ENCODE data around the gene RFWD3.
"Not testable (repeated sequence)": the region's sequence is repeated elsewhere in the genome, so short reads cannot be mapped to it uniquely, and the experiment has no call there.

The RFWD3 gene

DNA sequence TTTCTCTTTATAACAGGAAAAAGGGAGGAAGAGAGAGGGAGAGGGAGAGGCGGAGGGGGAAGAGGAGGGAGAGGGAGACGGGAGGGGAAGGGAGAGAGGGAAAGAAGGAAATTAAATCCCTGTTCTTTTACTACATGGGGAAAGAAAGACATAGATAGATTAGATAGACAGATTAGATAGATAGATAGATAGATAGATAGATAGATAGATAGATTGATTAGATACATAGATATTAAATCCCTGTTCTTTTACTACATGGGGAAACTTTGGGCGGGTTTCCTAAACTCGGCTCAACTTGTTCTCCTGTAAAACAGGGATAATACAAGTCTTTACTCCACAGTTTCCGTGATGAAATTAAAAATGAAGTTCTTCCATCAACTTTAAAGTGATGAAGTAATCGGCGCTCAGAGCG, 661 bp downstream of the RFWD3 start:
- DNase-seq (ENCODE audit: low read depth) = no peak

DNA sequence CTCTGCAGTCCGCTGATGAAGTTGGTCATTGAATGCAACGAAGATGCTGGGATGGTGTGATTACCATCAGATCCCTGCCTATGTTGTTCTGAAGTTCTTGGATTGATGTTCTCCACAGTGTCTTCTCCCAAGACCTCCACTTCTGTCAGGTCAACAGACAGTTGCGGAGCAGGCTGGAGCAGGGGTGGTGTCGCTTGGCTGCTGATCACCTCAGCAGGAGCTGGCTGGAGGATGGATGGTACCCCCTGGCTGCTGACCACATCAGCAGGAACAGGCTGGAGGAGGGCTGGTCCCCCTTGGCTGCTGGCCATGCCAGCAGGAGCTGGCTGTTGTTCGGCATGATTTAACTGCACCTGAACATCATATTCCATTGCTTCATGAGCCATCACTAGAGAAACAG, 5.6 kb downstream of the RFWD3 start:
- DNase-seq (ENCODE audit: low read depth) = no peak

DNA sequence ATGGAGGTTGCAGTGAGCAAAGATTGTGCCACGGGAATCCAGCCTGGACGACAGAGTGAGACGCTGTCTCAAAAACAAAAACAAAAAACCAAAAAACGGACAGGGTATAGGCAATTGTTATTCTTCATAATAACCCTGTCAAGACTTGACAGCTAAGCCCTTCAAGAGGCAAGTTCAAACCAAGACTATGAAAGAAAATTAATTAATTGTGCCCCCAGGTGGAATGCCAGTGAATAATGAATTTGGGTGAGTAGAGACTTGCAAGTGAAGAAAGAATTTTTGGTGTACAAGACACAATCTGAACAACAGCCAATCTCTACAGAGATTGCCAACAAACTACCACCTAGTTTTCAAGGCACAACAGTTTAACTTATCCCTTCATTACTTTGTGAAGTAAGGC, 6.3 kb downstream of the RFWD3 start:
- DNase-seq (ENCODE audit: low read depth) = no peak

DNA sequence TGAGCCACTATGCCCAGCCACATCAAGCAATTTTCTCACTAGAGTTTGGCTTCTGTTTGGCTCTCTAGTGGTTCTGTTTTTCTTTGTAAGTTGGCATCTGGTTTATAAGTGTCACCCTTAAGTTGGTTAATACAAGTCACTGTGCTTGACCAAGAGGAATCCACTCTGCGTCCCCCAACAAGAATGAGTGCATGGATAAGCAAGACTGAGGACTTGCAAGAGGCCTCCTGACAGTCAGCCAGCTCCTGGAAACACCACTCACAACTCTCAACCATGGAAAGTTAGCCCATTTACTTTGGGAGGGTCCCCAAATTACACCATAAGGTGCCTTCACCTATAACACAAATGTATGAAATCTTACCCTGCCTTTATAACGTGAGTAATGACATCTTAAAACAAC, 7.6 kb downstream of the RFWD3 start:
- DNase-seq (ENCODE audit: low read depth) = no peak

DNA sequence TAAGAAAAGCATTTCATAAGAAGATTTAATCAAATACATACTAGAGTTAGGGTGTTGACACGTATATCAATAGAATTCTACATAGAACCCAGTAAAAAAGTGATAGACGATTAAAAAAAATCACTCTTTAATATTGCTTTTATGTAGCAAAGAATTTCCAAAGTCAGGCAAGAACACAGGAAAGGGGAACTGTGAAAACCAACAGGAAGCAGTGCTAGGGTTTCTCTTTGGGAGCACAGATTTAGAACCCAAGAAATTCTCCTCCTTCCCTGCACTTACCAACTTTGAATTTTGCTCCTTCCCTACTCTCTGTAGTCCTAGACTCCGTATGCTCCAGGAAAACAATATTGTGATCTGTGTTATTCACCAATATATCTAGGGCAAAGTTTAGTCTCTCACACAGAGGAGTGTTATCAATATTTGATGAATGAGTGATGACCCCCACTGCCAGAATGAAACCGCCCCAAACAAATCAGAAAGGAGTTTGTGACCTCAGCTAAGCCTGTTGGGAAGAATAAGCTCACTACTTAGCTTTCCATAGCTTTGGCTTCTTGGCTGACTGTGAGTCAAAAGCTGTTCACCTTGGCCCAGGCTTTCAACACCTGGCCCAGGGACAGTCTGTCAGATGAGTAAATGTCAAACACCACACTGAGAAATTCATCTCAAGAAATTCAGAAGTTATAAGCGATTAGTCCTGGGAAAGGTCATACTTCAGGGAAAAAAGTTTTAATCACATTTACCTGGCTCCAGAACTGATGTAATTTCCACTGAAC, 8.6 kb downstream of the RFWD3 start:
- DNase-seq (ENCODE audit: low read depth) = no peak

DNA sequence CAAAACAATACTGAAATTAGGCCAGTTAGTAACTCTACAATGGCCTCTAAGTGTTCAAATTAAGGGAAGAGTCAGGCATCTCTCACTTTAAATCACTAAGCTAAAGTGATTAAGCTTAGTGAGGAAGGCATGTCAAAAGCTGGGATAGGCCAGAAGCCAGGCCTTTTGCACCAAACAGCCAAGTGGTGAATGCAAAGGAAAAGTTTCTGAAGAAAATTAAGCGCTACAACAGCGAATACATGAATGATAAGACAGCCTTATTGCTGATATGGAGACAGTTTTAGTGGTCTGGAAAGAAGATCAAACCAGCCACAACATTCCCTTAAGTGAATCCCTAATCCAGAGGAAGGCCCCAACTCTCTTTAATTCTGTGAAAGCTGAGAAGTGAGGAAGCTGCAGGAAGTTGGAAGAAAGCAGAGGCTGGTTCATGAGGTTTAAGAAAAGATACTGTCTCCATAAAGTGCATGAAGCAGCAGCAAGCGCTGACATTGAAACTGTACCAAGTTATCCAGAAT, 12.1 kb downstream of the RFWD3 start:
- DNase-seq (ENCODE audit: low read depth) = no peak

DNA sequence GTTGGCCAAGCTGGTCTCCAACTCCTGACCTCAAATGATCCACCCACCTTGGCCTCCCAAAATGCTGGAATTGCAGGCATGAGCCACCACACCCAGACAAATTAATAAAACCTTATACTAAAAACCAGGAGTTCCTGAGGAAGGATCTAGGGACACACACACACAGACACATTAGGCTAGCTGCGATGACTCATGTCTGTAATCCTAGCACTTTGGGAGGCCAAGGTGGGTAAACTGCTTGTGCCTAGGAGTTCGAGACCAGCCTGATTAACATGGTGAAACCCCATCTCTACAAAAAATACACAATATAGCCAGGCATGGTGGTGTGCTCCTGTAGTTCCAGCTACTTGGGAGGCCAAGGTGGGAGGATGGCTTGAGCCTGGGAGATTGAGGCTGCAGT, 13.8 kb downstream of the RFWD3 start:
- DNase-seq (ENCODE audit: low read depth) = not testable (repeated sequence)

DNA sequence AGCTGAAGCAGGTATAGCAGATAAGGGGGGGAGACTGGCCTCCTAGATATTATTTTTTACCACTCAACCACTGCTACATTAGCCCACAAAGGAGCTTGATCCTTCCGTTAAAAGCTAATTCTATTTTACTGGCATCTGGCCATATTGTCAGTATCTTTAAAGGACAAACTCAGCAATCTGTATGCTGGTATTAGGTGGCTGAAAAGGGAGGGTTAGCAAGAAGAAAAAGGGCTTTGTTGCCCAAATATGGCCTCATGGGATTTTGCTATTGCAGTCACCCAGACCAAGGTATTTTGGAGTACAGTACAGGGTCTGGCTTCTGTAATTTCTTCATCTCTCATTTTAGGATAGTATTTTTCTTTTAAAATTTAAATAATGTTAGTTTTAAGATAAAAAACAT, 14.4 kb downstream of the RFWD3 start:
- no peak for DNase-seq (ENCODE audit: low read depth)

DNA sequence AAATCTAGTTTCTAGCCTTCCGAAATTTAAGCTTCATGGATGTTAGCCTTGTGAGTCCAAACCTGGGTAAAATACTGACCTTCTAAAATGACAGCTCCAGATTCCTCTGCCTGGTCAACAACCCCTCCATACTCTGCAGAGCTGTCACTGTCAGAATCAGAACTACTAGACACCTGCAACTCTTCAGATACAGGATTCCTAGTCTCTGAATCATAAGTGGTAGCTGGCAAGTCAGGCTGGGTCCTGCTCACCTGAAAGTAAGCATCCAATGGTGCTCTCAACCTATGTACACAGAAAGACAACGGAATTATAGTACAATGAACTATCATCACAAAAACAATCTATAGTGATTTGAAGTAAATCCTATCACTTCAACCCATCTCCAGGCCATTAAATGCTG, 14.8 kb downstream of the RFWD3 start:
- DNase-seq (ENCODE audit: low read depth) = no peak

DNA sequence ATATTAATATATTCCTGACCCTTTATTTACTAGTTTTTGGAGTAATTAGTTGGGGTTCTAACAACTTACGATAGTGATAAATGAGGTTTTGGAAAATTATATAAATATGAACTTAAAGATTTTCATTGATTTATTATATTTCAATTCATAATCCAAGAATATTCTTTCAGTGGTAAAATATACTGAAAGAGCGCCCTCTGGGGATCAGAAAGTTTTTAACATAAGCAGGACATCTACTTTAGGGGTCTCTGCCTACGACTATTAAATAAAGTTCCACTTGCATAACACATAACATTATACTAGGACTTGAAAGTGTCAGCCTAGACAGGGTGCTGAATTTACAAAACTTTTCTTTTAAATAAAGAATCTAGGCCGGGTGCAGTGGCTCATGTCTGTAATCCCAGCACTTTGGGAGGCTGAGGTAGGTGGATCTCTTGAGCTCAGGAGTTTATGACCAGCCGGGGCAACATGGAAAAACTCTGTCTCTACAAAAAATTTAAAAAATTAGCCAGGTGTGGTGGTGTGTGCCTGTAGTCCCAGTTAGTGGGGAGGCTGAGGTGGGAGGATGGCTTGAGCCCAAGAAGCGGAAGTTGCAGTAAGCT, 15.6 kb downstream of the RFWD3 start:
- no peak for DNase-seq (ENCODE audit: low read depth)

DNA sequence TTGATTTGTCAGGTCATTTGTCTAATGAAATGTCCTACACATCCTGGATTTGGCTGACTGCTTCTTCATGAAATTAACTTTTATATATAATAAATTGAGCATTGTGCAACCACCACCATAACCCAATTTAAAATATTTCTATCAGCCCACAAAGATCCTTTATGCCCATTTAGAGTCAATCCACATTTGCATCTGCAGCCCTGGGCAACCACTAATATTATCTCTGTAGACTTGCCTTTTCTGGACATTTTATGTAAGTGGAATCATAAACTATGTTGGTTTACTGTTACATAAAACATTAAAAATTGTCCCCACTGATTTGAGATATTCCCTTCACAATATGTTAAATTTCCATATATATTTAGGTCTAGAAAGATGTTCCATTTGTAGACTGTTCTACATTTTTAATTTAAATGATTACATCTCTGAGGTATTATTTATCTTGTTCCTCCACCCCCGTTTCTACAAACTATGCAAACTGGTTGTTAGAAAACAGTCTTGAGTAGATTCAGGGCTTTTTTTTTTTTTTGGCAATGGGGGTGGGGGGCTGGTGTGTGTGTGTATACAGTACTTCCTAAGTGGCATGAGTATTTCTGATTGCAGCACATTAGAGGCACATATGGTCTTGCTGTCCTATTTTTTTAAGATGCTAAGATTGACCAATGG, 16.7 kb downstream of the RFWD3 start:
- DNase-seq (ENCODE audit: low read depth) = no peak

DNA sequence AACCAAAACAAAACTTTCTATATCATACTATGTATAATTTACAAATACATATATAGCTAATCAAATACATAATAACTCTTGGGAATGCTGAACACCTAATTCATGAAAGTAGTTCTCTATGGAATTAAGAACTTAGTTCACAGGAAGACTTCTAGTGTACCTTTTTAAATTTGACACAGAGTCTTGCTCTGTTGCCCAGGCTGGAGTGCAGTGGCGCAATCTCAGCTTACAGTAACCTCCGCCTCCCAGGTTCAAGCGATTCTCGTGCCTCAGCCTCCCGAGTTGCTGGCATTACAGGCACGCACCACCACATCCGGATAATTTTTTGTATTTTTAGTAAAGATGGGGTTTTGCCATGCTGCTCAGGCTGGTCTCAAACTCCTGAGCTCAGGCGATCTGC, 24.7 kb downstream of the RFWD3 start:
- DNase-seq (ENCODE audit: low read depth) = no peak

DNA sequence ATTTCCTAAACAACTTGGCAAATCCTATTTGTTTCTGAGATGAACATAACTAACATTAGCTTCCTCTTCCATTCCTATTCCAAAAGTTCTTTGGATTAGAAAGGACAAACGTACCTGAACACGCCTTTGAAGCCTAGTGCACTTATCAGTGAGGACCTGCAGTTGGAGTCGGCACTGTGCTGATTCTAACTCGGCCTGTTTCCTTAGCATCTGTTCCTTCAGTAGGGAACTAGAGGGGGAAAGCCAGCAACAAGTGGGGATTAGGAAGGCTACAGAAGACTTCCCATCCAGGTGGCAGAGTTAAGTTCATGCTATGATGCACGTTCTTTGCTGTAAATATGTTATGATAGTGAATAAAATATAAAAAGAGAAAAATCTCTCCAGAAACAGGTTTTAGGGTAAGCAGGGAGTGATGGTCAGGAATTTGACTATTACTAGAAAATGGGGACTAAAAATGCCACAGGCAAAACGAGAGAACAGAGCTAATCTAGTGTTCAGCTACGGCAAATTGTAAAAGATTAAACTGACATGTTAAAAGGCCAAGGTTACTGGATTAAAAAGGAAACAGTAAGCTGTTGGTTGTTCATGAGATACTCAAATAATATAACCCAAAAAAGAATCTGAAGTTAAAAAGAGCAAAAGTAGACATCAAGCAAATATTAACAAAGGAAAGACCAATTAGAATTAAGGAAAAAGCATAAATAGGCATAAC, 28.8 kb downstream of the RFWD3 start:
- DNase-seq (ENCODE audit: low read depth) = no peak

DNA sequence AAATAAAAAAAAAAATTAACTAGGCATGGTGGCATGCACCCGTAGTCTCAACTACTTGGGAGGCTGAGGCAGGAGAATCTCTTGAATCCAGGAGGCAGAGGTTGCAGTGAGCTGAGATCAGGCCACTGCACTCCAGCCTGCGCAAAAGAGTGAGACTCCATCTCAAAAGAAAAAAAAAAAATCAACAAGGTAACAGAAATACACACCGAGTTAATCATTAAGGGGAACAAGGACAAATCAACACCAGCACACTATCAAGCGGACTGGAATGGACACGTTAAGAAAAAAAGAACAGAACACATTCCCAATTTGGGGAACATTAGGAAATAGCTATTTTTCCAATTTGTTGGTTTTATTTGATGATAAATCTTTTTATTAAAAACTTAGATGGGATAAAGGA, 31.4 kb downstream of the RFWD3 start:
- DNase-seq (ENCODE audit: low read depth) = no peak

DNA sequence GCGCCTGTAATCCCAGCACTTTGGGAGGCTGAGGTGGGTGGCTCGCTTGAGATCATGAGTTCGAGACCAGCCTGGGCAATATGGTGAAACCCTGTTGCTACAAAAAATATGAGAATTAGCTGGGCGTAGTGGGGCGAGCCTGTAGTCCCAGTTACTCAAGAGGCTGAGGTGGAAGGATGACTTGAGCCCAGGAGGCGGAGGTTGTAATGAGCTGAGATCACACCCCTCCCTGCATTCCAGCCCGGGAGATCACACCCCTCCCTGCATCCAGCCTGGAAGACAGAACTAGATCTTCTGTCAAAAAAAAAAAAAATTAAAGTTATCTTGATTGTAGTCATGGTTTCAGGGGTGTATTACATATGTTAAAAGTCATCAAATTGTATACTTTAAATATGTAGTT, 33.0 kb downstream of the RFWD3 start:
- DNase-seq (ENCODE audit: low read depth) = no peak

DNA sequence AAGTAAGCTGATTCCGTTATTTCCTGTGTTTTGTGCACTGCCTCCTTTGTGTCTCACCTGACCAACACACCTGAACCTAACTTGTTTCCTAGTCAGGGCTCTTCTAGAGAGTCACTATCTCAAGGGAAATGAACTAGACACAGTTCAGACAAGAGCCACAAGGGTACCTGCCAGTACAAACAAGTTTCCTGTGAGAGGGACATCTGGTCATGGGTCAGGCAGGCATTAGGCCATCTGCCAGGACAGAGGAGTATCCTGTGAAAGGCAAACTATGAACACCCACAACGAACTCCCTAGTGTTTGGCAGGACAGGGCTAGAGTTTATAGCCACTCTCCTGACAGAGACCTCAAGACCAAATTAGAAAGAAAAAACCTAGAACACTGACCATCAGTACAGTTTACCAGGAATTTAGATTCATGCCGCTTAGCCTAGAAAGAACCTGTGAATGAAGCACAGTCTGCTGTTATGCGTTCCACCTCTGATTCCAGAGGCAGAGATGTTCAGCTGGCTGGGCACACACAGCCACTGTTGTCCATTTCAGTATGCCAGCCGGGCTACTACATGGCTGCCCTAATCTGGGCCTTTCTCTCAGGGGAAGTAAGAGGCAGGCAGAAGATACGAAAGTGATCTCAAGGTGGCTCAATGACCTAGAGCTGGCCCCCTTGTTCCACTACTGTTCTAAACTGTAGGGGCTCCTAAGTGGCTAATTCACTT, 39.0 kb downstream of the RFWD3 start:
- no peak for DNase-seq (ENCODE audit: low read depth)

DNA sequence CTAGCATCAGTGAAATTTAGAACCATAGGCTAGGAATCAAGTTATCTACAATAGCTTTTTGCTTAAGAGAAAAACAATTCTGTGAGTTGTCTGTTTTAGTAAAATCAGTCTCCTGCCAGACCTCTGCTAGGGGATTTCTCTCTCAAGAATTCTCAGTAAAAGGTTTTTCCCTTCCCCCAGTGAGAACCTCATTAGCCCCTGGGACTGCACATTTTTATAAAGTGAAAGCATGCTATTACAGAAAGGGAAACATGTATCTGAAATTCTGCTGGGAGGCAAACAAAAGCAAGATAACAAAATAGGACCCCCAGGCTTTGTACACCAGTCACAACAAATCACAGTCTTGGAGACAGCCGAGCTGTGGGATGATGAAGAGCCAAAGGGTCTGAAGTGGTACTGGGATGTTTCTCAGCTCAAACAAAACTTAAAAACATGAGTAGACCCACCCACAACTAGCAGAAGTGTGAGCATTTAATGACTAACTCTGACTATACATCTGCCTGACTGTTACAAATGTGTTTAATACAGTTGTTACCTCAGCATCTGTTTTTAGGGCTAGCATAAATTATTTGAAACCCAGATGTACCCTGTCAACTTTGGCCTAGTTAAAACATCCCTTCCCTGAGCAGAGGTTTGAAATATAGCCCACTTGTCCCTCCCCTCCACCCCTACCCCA, 39.8 kb downstream of the RFWD3 start:
- DNase-seq (ENCODE audit: low read depth) = no peak

DNA sequence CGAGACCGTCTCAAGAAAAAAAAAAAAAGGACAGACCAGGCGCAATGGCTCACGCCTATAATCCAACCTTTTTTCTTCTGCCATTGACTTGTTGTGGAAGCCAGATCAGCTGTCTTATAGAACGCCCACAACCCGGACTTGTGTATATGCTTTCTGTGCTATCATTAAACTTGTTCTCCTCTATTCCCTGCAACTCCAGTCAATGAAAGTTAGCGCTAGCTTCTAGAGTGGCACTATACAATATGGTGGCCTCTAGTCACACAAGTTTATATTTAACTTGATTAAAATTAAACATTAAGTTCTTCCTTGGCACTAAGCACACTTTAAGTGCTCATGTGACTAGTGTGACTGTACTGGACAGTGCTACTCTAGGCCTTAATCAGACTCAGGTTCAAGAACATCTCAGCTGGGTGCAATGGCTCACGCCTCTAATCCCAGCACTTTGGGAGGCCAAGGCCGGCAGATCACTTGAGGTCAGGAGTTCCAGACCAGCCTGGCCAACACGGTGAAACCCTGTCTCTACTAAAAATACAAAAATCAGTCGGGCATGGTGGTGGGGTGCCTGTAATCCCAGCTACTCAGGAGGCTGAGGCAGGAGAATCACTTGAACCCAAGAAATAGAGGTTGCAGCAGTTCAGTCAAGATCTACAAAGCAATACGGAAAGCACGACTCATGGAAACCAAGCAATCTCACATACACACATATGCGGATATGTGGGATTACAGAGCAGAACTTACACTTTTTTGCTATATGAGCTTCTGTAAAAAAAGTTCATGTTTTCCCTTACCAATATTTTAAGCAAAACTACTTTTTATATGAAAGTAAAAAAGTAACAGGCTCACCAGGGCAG, 41.0 kb downstream of the RFWD3 start:
- DNase-seq (ENCODE audit: low read depth) = no peak

DNA sequence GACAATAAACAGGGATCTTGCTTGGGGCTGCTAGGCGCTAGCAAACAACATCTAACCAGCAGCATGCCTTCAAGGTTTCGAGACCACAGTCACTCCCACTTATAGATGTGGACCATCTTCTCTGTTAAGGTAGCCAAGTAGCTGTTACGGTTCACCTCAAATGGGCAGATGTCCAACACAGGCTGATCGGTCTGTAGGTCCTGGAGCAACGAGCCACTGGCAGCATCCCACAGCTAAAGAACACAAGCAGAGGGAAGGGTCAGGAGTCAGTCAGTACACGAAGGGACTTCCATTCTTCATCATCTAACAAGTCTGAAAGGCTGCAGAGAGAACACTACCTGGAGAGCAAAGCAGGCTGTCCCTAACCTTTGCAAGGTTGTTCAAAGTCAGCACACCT, 42.8 kb downstream of the RFWD3 start:
- no peak for DNase-seq (ENCODE audit: low read depth)

DNA sequence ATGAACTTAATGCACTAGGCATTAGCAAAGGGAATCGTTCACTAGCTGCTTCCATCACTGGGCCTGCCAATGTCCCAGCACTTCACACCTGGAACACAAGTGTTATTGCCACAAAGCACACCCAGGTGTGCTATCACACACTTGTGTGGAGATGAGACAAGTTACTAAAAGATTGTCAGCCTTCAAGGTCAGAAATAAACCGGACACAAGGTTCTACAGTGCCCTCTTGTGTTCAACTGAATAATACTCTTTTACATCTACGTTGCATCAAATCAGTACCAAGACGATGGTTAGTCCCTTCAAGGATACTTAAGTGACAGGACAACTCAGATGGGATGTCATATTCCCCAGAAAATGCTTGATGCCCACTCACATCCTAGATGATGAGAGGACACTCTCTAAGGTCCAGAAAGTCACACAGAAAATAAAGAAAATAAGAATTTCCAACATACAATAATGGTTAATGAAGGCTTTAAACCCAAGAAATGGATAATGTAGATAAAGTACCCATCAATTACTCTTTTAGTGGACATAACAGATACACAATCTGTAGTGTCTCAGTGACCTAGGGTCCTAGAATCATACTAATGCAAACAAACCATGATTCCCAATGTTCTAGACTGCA, 43.4 kb downstream of the RFWD3 start:
- no peak for DNase-seq (ENCODE audit: low read depth)
